NCI-H1930 (cell line): ENCODE results near the gene CADPS.
A peak's percentile ranks its signal among the peaks of the same experiment; 100 is the strongest.

Experiments
- DNase-seq, 2 experiments: peaks; one replicate each; lab custom pipeline; 2025; lab: John Stamatoyannopoulos, UW

Gene CADPS

GRCh38 chr3:62686503-62687294, 188.5 kb downstream of the CADPS start:
- no peak for DNase-seq

- DNase-seq, result no peak
Observed at GRCh38 chr3:62682826-62683225, 192.4 kb downstream of the CADPS start.

- DNase-seq, result no peak
Observed at GRCh38 chr3:62679988-62680387, 195.2 kb downstream of the CADPS start.

GRCh38 chr3:62678841-62679240, 196.4 kb downstream of the CADPS start:
- no peak for DNase-seq

- no peak for DNase-seq
Observed at GRCh38 chr3:62677926-62678325, 197.3 kb downstream of the CADPS start.

- no peak for DNase-seq
Observed at GRCh38 chr3:62676689-62677271, 198.4 kb downstream of the CADPS start.

- no peak for DNase-seq
Observed at GRCh38 chr3:62675492-62675891, 199.7 kb downstream of the CADPS start.

GRCh38 chr3:62672988-62673313, 202.3 kb downstream of the CADPS start:
- DNase-seq, result no peak

GRCh38 chr3:62672270-62672987, 202.8 kb downstream of the CADPS start:
- DNase-seq, result no peak

- DNase-seq, result no peak
Observed at GRCh38 chr3:62670351-62670750, 204.9 kb downstream of the CADPS start.

- no peak for DNase-seq
Observed at GRCh38 chr3:62669161-62669560, 206.1 kb downstream of the CADPS start.

- no peak for DNase-seq
Observed at GRCh38 chr3:62667714-62668113, 207.5 kb downstream of the CADPS start.

GRCh38 chr3:62665627-62666437, 209.4 kb downstream of the CADPS start:
- DNase-seq, result peak; percentile 7 to 26

GRCh38 chr3:62662677-62663076, 212.5 kb downstream of the CADPS start:
- no peak for DNase-seq

- DNase-seq, result no peak
Observed at GRCh38 chr3:62659660-62660059, 215.6 kb downstream of the CADPS start.

- no peak for DNase-seq
Observed at GRCh38 chr3:62655691-62656063, 219.5 kb downstream of the CADPS start.

GRCh38 chr3:62655056-62655690, 220.0 kb downstream of the CADPS start:
- no peak for DNase-seq

- no peak for DNase-seq
Observed at GRCh38 chr3:62653796-62654195, 221.4 kb downstream of the CADPS start.

- no peak for DNase-seq
Observed at GRCh38 chr3:62647711-62648110, 227.5 kb downstream of the CADPS start.

GRCh38 chr3:62644493-62644892, 230.7 kb downstream of the CADPS start:
- DNase-seq, result no peak

- DNase-seq, result no peak
Observed at GRCh38 chr3:62638316-62638715, 236.9 kb downstream of the CADPS start.

- DNase-seq, result no peak
Observed at GRCh38 chr3:62636235-62636826, 238.9 kb downstream of the CADPS start.
